HG02970 (cell line): ENCODE results near the gene PSORS1C2.
"Not testable (repeated sequence)": the region's sequence is repeated elsewhere in the genome, so short reads cannot be mapped to it uniquely, and the experiment has no call there.

Experiments
- ATAC-seq: cut with Tn5 transposase; IDR thresholded peaks from one replicate; pipeline ENCODE4 v1.9.1; 2021; ENCODE audit warnings: mild to moderate bottlenecking, moderate library complexity, moderate number of reproducible peaks; ENCODE audit not compliant: unreplicated experiment, low FRiP score

The PSORS1C2 gene

DNA sequence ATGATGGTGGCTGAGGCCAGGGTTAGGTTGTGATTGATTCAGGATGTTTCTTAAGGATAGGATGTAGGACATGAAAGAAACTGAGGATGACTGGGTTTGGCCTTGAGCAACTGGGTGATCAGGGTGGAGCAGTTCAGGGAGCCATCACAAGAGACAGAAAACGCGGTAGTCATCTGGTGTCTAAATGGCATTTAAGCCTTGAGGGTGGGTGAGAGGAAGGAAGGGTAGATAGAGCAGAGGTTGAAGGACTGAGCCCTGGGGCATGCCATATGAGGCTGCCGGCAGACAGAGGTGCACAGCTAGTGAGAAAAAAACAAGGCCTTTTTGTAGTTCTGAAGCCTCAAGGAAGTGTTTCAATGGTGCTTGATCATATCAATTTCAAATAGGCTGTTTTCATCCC, 29.7 kb upstream of the PSORS1C2 start:
- ATAC-seq: no peak

DNA sequence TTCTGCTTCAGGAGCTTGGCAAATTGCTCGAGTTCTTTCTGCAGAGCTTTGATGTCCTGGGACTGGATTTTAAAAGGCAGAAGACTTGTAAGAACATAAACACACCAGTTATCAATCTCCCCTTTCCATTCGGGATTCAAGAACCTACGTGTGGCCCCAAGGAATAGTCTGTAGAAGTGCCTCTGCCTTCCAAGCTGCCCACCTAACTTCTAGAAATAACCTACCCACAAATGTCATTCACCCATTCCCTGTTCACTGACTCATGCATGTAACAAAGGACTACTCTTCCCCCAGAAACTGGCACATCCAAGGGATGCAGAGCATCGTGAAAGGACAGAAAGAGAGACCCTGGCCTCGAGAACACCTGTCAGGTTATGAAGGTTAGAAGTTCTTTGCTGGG, 27.1 kb upstream of the PSORS1C2 start:
- ATAC-seq: no peak

DNA sequence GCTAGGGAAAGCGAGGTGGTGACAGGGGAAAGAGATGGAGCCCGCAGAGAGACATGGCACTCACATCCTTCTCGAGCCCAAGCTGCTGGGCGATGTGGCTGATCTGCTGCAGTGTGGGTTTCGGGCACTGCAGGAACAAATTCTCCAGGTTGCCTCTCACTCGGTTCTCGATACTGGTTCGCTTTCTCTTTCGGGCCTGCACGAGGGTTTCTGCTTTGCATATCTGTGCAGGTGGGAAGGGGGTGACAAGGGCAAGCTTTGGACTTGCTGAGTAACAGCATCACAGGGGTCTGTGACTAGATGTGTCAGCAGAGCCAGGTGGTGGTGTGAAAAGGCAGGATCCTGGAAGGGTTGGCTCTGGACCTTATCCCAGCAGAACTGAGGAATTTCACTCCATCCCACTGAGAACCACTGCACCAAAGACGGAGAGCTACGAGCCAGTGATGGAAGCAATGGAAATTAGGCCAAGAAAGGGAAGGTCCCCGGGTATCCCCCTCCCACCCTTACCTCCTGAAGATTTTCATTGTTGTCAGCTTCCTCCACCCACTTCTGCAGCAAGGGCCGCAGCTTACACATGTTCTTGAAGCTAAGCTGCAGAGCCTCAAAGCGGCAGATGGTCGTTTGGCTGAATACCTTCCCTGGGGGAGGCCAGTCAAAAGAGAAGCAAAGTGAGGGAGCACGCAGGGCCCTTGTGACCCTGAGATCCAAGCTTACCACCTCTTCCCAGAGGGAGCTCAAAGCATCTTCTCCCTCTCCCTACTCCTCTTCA, 26.4 kb upstream of the PSORS1C2 start:
- ATAC-seq: peak; percentile 69

DNA sequence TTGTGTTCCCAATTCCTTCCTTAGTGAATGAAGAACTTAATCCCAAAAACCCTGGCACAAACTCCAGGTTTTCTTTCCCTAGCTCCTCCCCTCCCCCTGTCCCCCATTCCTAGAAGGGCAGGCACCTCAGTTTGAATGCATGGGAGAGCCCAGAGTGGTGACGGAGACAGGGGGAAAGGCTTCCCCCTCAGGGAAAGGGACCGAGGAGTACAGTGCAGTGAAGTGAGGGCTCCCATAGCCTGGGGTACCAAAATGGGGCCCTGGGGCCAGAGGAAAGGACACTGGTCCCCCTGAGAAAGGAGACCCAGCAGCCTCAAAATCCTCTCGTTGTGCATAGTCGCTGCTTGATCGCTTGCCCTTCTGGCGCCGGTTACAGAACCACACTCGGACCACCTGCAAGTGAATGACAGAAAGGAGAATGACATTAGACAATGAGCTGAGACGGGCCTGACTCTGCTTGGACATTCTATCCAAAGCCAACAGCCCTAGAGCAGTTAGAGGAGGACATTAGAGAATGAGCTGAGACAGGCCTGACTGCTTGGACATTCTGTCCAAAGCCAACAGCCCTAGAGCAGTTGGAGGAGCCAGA, 25.7 kb upstream of the PSORS1C2 start:
- ATAC-seq: not testable (repeated sequence)

DNA sequence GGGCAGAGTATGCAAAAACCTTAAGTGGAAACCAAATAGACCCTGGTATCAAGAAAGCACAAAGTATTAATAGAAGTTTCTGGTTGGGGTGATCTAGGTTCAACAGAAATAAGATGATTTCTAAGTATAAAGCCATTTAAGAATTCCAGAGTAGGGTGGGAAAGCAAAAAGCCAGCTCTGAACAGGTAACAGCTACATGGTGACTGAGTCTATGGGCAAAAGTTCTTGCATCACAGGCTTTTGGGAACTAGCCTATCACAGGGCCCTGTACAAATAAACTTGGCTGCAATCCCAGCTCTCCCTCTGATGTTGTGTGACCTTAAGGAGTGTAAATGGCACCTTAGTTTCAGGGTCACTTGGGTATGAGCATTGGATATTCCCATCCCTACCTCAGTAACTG, 25.1 kb upstream of the PSORS1C2 start:
- no peak for ATAC-seq

DNA sequence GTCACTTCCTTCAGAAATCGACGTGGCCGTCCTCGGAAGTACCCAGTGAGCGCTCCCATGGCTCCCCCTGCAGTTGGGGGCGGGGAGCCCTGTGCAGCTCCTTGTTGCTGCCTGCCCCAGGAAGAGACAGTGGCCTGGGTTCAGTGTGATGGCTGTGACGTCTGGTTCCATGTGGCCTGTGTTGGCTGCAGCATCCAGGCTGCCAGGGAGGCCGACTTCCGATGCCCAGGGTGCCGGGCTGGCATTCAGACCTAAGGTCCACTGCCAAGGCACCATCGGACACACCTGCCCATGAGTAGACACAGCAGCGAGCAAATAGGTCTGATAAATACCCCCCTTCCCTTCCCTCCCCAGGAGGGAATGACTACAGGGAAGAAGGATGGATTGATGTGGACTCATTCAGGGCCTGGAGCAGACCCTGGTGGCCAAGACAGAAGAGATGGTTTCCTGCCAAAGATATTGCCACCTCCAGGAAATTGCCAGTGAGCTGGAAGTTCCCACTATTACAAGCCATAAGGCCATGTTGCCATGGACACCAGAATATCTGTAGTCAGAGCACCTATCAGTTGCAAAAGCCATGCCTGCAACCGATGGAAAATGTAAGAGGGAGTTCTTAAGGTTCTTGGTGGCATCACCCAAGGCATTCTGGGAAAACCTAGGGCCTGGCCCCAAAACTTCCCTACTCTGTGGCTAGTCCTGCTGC, 23.7 kb upstream of the PSORS1C2 start:
- no peak for ATAC-seq

DNA sequence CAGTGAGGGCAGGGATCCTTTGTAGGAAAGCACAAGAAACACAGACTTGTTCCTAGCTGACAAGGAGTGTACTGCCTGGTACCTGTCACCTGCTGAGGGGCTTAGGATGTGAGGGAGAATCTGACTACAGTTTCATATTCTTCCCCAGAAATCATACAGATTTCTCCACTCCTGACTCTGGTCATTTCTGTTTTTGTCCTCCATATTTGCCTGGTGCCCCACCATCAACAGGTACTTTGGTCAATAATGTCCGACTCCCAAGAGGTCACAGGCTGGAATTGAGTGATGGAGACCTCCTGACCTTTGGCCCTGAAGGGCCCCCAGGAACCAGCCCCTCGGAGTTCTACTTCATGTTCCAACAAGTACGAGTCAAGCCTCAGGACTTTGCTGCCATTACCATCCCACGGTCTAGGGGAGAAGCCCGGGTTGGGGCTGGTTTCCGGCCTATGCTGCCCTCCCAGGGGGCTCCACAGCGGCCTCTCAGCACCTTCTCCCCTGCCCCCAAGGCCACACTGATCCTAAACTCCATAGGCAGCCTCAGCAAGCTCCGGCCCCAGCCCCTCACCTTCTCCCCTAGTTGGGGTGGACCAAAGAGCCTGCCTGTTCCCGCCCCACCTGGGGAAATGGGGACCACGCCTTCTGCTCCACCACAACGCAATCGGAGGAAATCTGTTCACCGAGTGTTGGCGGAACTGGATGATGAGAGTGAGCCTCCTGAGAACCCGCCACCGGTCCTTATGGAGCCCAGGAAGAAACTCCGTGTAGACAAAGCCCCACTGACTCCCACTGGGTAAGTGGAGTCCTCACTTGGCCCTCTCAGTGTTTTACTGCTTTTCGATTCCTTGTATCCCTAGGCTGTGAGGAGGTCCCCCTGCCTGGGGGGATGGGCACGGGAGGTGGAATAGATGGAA, 22.6 kb upstream of the PSORS1C2 start:
- ATAC-seq: no peak

DNA sequence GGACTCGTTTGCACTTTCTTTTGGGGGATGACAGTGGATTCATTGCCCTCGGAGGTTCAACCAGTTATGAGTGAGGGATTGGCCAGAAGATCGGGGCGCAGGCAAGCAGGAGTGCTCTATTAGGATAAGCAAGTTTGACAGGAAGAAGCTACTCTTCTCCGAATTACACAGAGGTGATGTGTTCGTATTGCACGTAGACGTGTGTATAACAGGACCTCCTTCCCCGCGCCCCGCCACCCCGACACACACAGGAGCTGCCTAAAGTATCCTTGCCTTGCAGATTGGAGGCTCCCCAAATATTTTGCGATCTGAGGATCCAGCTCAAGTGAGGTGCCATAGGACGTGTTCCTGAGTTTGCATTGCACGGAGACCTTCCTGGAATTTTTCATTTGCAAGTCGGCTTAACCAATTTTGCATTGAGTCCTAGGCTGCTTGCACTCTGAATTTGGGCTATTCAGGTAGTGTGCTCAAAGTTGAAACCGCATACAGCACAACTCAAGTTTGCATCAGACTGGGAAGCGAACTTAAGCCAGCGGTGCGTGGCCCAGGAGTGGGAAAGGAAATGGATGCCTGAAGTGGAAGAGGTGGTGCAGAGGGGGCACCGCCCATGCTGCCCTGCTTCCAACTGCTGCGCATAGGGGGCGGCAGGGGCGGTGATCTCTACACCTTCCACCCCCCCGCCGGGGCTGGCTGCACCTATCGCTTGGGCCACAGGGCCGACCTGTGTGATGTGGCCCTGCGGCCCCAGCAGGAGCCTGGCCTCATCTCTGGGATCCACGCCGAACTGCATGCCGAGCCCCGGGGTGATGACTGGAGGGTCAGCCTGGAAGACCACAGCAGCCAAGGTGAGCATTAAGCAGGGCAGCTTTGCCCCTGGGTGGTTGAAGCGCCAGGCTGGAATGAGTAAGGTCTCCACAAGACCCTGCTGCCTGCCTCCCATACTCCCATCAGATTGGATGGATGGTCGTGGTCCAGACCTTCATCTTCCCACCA, 20.3 kb upstream of the PSORS1C2 start:
- no peak for ATAC-seq

DNA sequence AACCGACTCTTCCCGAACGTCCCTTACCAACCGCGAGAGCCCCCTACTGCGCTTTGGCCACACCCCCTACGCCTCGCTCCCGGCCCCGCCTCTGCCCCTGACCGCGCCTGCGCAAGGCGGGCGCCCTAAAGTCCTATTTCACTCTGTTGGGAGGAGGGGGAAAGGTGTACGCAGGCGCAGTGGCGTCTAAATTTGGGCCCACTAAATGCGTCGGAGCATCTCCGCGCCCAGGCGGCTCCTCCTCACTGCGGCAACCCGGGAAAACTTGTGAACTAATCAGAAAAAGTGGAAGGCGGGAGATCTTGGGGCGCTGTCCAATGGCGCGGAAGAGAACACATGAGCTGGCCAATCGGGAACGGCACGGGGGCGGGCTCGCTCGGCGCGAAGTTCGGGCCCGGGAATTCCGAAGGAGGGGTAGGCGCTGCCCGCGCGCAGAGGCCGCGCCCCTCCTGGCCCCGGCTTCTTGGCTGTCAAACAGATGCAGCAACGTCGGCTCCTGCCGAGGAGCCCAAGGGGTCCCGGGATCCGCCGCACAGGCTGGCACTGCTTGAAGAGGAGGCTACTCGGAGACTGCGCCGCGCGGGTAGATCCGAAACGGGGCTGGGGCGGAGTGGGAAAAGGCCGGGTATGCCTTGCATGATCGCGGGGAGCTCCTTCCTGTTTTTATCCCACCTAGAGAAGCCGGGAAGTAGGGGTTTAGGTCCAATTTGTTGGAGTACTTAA, 19.4 kb upstream of the PSORS1C2 start, which contains the start of gene TCF19:
TSS of gene TCF19 (plus strand) at position 450 of the 723 bp plus-strand sequence. CDS start 881 bp downstream, outside the sequence.
- peak; percentile 89 for ATAC-seq

DNA sequence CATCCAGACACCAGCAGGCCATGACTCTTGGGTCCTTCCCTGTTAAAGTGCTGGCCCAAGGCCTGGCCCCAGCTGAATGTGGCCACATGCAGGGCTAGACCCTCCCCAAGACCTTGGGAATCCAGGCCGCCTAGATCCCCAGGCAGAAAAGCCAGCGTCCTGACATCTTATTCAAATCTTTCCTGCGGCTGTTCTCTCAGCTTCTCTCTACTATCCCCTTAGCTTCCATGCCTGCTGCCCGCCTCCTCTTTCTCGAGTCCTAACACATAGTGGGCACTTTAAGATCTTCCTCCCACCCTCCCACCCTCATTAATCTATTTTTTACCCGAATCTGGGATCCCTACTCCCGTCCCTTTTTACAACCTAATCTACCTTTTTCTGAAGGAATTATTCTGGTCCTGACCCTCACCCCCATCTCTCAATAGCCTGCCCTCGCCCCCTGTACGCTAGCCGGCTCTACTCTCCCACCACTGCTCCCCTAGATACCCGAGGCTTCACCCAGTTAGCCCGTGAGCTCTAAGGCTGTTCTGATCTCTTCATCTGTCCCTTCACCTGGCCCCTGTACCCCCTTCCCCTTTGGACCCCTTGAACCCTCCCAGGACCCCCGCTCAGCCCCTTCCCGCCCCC, 18.8 kb upstream of the PSORS1C2 start, which contains the start of gene CCHCR1:
TSS of gene CCHCR1 (minus strand) at position 290 of the 627 bp plus-strand sequence. CDS start at position 88, 202 bp downstream.
- no peak for ATAC-seq

DNA sequence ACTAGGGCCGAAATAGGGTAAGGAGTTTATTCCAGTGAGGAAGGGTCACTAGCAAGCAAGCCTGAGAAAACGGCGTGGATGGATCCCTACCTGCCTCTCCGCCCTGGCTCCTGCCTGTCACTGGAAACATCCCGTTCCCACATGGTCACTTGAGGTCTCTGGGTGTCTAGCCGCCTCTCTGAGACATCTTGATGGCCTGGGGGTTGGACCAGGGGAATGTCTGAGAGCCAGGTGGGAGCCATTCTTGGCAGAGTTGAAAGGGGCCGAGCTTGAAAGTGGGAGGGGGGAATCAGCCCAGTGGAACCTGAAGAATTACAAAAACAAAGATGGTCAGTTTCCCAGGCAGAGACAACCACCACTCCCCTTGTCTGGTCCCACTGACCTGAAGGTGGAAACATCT, 17.8 kb upstream of the PSORS1C2 start:
- no peak for ATAC-seq

DNA sequence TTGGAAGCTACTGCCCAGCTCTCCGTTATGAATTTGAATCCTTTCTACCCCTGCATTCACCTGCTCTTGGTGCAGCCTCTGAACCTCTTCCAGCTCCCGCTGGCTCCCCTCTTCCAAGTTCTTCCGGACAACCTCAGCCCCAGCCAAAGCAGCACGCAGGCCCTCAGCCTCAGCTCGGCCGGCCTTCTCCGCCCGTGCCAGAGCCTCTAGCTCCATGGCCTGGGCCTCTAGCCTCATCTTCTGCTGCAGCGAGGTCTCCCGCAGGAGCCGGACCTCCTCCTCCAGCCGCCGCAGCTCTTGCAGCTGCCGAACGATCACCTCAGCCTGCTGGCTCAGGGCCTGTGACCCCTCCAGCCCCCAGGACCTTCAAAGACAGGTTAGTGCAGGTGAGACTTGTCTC, 15.6 kb upstream of the PSORS1C2 start:
- no peak for ATAC-seq

DNA sequence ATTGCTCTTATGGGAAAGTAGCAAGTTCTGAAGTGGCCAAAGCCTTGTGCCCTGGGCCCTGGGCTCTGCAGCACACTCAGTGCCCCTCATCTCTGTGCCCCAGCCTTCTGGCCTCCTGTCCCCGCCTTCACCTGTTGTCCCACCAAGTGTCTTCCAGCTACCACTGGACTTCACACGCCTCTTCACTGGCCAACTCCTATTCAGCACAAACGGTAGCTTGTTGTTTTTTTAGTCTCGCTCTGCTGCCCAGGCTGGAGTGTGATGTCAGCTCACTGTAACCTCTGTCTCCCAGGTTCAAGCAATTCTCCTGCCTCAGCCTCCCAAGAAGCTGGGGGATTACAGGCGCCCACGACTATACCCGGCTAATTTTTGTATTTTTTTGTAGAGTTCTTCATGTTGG, 13.9 kb upstream of the PSORS1C2 start:
- no peak for ATAC-seq

DNA sequence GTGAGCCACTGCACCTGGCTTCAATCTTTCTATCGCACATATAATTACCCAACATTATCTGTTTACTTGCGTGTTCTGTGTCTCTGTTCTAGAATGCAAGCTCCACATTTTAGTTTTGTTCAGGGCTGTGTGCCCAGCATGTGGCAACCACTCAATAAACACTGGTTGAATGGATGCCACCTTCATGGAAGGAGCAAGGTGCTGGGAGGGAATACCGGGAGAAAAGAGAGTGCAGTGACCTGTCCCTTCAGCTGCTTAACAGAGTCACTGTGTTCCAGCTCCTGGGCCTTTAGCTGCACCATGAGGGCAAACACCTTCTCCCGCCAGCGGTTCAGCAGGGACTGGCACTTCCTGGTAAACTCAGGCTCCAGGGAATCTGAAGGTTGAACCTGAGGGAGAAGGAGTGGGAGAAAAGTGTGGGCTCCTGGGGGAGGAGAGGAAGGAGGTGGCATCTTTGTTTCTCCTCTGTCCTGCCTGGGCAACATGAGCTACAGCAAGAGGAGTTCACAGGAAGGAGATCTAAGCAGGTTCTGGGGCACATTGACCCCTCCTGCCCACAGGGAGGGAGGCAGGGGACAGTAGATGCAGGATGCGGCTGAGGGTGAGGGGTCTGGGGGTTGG, 11.1 kb upstream of the PSORS1C2 start:
- ATAC-seq: no peak

DNA sequence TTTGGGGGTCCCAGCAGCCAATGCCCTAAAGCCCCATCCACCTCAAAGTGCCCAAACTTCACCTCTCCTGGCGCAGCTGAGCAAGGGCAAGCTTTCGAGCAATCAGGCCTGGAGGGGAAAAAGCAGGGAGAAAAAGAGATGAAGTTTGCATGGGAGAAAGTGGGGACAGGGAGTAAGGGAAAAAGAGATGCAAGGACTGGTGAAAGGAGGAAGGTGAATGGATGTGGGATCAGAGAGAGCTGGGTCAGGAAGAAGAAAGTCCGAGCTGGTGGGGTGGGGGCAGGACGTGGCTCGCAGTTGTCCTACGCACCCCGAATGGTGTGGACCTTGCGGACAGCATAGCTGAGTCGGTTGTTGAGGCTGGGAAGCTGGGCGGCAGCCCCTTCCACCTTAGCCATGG, 6.5 kb upstream of the PSORS1C2 start:
- ATAC-seq: no peak

DNA sequence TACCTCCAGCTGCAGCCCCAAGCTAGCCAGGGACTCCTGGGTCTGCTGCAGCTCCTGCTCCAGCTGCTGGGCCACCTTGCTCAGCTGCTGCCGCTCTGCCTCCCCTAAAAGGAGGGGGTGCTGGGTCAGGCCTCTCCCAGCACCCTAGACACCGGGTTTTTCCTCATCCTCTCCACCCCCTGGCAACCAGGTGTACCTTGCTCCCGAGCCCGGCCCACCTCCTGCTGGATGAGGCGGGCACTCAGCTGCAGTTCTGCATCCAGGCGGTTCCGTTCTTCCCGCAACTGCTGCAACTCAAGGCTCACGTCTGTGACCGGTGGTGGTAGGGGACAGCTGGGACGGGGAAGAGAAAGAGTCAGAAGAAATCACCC, 6.1 kb upstream of the PSORS1C2 start:
- no peak for ATAC-seq

DNA sequence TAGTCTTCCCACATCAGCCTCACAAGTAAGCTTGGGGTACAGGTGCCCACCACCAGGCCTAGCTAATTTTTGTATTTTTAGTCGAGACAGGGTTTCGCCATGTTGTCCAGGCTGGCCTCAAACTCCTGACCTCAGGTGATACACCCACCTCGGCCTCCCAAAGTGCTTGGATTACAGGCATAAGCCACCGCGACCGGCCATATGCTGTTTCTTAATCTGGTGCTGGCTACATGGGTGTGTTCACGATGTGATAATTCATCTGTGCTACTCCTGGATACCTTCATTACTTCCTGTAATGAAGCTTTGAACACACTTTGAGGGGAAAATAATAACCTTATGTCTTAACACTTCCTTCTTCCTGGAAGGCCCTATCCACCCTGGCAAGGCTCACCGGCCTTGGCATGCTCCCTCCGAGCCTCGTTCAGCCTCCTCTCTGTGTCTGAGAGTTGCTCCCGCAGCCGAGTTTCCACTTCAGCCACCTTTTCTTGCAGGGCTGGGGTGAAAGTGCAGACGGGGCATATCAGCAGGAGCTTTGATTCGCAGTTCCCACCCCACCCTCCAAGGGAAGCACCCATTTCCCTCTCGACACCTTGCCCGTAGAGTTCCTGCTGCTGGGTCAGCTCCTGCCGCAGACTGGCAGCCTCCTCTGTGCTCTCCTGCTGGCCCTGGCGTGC, 5.6 kb upstream of the PSORS1C2 start:
- ATAC-seq: no peak
